BJ (cell line): ENCODE results near the gene CEP170B. TPM values are rescaled to one million over a fixed set of nuclear protein-coding genes. Genes with fewer than 3 reads are reported as not detected.

Experiments used
- CTCF ChIA-PET: fragments of 350-600 bp; formaldehyde crosslinking; extraction: SDS; loops from one replicate; lab custom pipeline; 2021; ENCODE audit warnings: antibody characterized with exemption, inconsistent platforms; lab: Yijun Ruan, JAX
- POLR2A ChIA-PET: fragments of 300-600 bp; sonication (Branson Sonifier 250); formaldehyde crosslinking; extraction: SDS; loops from one replicate; lab custom pipeline; 2021; ENCODE audit warnings: antibody characterized with exemption; lab: Charles Lee
- DNase-seq: peaks from one replicate; pipeline ENCODE4 v3.0.0-alpha.2; 2011; ENCODE audit warnings: low read depth
- H3K27me3 ChIP-seq: 2 replicates; pipeline ENCODE4 v1.6.0; 2011; ENCODE audit warnings: low read length; ENCODE audit not compliant: control insufficient read depth, insufficient read depth
- H3K36me3 ChIP-seq: 2 replicates; pipeline ENCODE4 v1.5.1; 2011; ENCODE audit warnings: low read length; ENCODE audit not compliant: control insufficient read depth, insufficient read depth
- H3K4me3 ChIP-seq: 2 replicates; pipeline ENCODE4 v1.5.1; 2011; ENCODE audit warnings: low read depth, mild to moderate bottlenecking, control low read depth, low read length
- polyA plus RNA-seq: library from polyadenylated mRNA; depleted of rRNA; stranded (reverse); fragments of >200 nt; gene quantifications from 2 replicates; pipeline ENCODE4 v1.2.3, GENCODE V29; 2011
- TF ChIP-seq, protein P1 (sequence below): IDR thresholded peaks from 2 replicates; pipeline ENCODE4 v1.5.1; 2011; ENCODE audit warnings: low read depth, mild to moderate bottlenecking, control low read depth, inconsistent platforms, low read length, moderate library complexity; ENCODE audit not compliant: insufficient read depth

The CEP170B gene
- polyA plus RNA-seq, 1 experiment, result 8.0 TPM

DNA sequence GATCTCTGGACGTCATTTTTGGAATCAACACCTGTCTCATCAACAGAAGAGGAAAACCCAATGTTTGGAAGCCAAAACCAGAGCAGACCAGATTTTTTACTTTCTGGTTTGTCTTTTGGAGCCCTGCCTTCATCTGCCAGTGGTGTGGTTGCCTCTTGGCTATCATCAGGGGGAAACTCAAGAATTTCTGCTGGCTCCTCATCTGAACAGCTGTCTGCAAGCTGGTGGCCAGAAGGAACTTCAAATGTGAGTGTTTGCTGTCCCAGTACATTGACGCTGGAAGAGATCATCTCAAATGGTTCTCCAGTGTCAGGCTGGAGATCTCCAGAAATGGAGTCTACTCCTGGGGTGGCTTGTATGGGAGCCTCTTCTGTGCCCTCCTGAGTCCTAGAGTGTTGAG lies 73.4 kb downstream of the CEP170B start:
- peaks cover 2% of the 10 kb centered on the region; the same call in 1 of the 2 replicates for H3K36me3 ChIP-seq
- ChIA-PET CTCF (interaction anchor here (1.2 to 6.2 kb wide), 4 partner anchors 13 to 125 kb away, joined by 3 to 42 read pairs (median 4); no protein-coding TSS in a partner anchor), POLR2A (no interaction called here)
- H3K4me3 ChIP-seq, result no peak overlapping the region
- no peak for DNase-seq
- peaks cover 3% of the 10 kb centered on the region; the same call in 1 of the 2 replicates for H3K27me3 ChIP-seq
- TF ChIP-seq, protein P1, sequence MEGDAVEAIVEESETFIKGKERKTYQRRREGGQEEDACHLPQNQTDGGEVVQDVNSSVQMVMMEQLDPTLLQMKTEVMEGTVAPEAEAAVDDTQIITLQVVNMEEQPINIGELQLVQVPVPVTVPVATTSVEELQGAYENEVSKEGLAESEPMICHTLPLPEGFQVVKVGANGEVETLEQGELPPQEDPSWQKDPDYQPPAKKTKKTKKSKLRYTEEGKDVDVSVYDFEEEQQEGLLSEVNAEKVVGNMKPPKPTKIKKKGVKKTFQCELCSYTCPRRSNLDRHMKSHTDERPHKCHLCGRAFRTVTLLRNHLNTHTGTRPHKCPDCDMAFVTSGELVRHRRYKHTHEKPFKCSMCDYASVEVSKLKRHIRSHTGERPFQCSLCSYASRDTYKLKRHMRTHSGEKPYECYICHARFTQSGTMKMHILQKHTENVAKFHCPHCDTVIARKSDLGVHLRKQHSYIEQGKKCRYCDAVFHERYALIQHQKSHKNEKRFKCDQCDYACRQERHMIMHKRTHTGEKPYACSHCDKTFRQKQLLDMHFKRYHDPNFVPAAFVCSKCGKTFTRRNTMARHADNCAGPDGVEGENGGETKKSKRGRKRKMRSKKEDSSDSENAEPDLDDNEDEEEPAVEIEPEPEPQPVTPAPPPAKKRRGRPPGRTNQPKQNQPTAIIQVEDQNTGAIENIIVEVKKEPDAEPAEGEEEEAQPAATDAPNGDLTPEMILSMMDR, result no peak

DNA sequence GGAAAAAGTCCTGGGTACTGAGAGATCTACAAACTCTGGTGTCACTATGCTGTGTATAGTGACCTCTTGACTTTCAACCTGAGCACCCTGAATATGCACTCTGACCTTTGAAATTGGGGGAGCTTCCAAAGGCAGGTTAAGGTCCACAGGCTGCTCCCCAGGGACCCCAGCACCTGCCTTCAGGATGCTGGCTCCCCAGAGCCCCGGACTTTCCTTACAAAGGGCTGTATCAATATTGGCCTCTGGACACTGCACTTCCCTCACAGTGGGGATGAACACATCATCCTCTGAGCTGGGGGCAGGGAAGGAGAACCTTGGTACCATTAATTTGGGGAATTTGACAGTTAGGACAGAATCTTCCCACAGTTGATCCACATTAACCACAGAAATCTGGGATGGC lies 73.9 kb downstream of the CEP170B start:
- POLR2A ChIA-PET, result no interaction called here
- DNase-seq, result no peak

DNA sequence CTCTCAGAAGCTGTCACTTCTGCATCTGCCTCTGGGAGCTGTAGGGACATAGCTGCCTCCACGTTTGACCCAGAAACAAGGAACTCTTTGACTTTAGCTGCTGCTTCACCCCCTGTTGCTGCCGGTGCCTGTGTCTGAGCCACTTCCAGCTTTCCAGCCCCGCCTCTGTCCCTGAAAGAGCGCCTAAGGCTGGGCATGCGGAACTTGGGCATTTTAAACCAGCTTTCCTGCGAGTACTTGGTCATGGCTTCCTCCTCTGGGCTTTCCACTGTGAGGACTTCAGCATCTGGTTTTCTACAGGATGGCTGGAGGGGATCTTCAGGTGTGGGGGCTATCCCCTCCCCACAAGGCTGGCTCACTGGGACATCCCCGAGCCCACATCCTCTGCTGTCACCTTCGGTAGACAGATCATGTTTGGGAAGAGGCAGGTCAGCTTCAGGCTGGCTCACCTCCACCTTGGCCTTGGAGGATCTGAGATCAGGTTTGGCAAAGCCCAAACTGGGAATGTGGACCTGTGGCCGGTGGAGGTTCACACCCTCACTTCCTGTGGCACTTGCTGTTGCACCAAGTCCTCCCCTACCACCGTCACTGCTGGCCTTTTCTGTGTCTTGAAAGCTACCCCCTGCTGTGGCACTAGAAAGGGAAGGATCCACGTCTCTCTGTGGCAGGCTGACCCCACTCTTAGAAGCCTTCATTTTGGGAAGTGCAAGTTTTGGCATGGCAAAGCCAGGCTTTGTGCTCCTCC lies 74.8 kb downstream of the CEP170B start:
- POLR2A ChIA-PET, result no interaction called here
- Histone ChIP-seq H3K36me3 (peaks cover 2% of the 10 kb centered on the region; the same call in 1 of the 2 replicates), H3K27me3 (no peaks in the 10 kb centered on the region), H3K4me3 (no peak overlapping the region)
- TF ChIP-seq, protein P1, result no peak
- DNase-seq, result no peak
- CTCF ChIA-PET, result interaction anchor here (0.8 to 2.1 kb wide), 4 partner anchors 10 to 107 kb away, joined by 3 to 6 read pairs (median 4); no protein-coding TSS in a partner anchor

More for the DNA sequence above, 73.9 kb downstream of the CEP170B start:
- CTCF ChIA-PET, result interaction anchor here (1.2 to 2.1 kb wide), 4 partner anchors 10 to 125 kb away, joined by 3 to 5 read pairs (median 4); no protein-coding TSS in a partner anchor
- Histone ChIP-seq H3K4me3 (no peak overlapping the region), H3K36me3 (peaks cover 2% of the 10 kb centered on the region; the same call in 1 of the 2 replicates), H3K27me3 (peaks cover 3% of the 10 kb centered on the region; the same call in 1 of the 2 replicates)
- TF ChIP-seq, protein P1, result no peak

DNA sequence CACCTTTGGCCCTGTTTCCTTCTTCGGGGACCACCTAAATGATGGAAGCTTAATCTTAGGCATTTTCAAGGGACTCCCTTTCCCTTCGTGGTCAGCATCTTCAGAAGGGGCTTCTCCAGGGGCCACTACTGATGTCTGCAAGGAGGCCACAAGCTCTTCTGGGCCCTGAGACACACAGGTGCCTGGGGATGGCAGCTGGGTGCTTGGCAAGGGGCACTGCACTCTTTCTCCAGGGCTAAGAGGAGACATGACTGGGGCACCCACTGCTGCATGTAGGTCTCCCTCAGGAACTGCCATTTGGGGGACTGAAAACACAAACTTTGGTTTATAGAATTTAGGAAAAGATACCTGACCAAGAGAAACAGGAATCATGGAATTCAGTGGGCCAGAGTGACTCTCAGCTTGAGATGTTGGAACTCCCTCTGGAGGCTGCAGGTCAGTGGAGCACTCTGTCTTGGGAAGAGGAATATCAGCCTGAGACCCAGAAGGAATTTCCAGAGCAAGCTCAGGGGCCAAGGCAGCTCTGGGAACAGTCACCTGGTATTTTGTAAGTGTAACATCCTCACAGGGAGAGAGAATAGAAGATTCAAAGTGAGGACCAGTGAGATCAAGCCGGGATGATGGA lies 75.6 kb downstream of the CEP170B start:
- POLR2A ChIA-PET, result no interaction called here
- no peaks in the 10 kb centered on the region for H3K27me3 ChIP-seq
- H3K36me3 ChIP-seq, result peaks cover 2% of the 10 kb centered on the region; the same call in 1 of the 2 replicates
- CTCF ChIA-PET, result interaction anchor here (2.0 to 2.7 kb wide), 3 partner anchors 7 to 106 kb away, joined by 5 to 10 read pairs (median 6); no protein-coding TSS in a partner anchor
- no peak for DNase-seq
- TF ChIP-seq, protein P1, result peak; percentile 24; the same call in 1 of the 2 replicates
- no peak overlapping the region for H3K4me3 ChIP-seq
